ENCODE results near the gene MYH11.
"Not testable (repeated sequence)": the region's sequence is repeated elsewhere in the genome, so short reads cannot be mapped to it uniquely, and the experiment has no call there.

MYH11 gene

DNA sequence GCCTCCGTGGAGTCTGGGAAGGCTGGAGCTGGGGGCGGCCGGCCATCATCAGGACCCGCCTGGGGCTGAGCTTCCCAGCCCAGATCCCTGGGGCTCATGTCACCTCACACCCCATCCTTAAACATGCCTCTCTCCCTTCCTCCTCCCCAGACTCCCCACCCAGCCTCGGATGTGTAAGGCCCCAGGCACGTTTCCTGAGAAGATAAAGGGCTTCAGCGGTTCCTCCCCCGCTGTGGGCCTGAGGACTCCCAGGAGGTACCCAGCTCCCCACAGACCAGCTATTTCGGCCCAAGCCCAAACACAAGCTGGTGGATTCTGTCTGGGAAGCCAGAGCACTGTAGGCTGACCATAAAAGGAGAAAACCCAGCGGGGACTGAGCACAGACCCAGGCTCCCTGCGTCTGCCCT lies 49.2 kb downstream of the MYH11 start:
- no peak for DNase-seq

DNA sequence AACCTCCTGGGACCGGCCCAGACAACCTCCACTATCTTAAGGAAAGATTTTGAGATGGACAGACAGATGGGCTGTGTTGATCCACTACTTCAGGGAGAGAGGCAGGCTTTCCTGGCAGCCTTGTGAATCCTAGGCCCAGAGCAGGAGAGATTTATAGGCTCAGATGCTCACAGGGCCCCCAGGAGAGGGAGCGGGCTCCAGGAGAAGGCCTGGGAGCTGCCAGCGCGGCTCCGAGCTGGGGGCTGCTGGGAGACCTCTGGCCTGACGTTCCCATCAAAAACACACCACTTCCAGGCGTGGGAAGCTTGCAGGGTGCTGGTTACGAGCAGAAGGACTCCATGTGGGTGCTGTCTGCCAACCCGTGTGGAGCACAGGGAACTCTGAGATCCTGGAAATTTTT lies 53.2 kb downstream of the MYH11 start:
- no peak for DNase-seq

- DNase-seq, result no peak
Observed at GRCh38 chr16:15799851-15800495, 56.9 kb downstream of the MYH11 start.

DNA sequence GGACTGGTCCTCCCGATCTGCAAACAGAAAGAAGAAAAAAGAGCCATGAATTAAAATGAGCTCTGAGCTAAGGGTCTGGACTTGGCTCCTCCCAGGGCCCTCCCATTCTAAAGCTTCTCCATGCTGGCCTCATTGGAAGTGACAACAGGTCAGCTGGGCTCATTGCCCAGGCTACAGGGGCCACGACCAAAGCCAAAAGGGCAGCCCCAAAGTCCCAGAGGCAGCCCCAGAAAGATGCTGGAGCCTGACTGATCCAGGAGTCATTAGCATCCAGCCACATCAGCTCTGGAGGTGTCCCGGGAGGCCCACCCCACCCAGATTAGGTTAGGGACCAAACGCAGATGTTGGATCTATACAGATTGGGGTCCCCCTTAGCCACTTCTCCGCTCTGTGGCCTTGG lies 58.2 kb downstream of the MYH11 start:
- DNase-seq, result no peak

DNA sequence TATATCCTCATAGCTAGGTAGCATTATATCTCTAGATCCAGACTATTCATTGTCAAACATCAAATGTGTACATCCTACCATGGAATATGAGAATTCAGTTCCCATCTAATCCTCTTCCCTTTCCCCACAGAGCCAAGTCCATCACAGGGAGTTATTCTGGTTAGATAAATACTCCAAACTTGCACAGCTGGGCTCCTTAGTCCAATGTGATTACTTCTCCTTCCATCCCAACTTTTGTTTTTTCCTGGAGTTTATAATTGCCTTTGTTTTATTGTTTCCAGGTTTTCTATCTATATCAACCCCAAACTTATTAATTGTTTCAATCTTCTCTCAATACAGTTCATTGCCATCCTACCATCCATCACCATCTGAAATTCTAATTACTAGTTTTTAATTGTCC lies 59.9 kb downstream of the MYH11 start:
- no peak for DNase-seq

DNA sequence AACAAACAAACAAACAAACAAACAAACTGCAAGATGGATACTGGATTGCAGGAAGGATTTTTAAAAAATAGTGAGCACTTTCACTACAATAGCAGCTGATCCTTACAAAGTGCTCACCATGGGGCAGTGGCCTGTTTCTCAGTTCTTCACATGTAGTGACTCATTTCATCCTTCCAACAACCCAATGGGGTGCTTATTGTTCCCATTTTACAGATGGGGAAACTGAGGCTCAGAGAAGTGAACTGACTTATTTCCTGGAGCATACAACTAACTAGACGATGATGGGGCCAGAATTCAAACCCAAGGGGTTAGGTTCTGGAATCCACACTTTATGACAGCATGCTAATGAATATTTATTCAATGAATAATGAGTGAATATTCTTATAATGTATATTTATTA lies 61.2 kb downstream of the MYH11 start:
- no peak for DNase-seq

DNA sequence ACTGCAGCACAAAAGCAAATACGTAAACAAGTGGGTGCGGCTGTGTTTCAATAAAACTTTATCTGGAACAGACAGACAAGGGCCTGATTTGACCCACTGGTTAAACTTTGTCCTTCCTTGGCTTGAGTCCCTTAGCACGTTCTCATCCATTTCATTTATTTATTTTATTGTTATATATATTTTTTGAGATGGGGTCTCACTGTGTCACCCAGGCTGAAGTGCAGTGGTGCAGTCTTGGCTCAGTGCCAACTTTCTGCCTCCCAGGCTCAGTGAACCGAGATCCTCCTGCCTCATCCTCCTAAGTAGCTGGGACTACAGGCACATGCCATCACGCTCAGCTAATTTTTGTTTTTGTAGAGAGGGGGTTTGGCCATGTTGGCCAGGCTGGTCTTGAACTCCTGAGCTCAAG lies 64.3 kb downstream of the MYH11 start:
- no peak for DNase-seq

DNA sequence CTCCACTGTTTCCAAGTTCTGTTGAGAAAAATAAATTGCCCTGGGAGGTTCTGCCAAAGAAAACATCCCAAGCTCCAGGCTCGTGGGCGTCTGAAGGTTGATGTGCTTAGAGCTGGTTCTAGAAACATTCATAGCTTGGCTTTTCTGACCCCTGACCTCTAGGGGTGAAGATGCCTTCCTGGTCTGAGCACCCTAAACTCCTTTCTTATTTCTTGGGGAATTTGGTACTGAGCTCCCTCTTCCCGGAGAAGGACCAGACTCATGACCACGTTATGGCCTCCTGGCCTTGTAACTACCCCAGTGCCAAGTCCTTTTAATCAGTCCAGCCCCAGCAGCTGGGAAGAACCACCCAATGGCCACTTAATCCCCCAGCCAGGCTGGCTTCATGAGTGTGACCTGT lies 66.4 kb downstream of the MYH11 start:
- DNase-seq, result no peak

DNA sequence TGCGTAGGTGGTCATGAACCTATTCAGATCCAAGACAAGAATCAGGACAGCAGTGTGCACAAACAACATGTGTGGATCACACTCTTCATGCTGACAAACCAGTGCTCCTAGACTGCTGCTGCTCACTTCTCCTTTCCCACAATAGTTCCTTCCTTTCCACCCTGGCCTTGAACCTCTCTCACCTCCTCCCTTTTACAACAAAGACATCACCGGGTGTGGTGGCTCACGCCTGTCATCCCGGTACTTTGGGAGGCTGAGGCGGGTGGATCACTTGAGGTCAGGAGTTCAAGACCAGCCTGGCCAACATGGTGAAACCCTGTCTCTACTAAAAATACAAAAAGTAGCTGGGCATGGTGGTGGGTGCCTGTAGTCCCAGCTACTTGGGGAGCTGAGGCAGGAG lies 67.0 kb downstream of the MYH11 start:
- DNase-seq, result not testable (repeated sequence)

- no peak for DNase-seq
Observed at GRCh38 chr16:15788846-15789239, 68.0 kb downstream of the MYH11 start.

DNA sequence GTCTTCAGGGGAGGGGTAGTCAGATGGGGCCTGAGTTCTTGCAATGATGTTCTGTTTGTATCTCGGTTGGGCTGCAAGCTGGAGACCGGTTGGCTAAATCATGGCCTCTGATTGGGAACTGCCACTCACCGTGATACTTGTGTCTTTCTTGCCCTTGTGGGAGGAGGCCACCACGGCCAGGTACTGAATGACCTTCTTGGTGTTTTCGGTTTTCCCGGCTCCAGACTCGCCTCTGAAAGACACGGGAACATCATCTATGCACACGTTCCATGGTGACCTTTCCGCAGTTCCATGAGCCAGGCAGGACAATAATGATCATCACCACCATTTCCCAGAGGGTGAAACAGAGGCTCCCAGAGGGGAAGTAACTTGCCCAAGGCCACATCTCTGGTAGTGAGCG lies 70.3 kb downstream of the MYH11 start:
- no peak for DNase-seq

DNA sequence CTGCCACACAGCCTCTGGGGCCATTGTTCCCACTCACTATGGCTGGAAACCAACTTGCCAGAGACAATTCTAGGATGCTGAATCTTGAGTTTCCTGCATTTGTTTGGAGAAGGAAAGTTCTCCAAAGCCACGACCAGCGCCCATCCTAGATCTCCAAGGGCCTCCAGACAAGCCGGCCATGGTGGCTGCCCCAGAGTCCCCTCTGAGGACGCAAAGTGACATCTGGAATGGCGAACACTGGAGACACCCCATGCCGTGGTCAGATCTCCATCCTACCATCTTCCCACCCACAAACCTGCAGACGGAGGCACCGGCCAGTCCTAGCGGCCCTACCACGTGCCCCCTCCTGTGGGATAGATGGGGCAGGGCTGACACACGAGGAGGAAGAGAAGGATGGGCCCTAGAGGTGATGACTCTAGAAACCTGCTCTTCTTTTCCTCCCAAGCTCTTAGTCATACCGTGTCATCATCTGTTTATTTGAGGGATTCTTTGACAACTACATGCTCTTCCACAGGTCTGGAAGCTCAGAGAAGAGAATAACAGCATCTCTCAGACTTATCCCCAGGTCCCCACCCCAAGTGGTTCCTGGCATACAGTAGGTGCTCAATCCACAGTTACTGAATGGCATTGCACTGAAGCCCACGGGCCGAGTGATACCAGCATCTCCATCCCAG lies 71.3 kb downstream of the MYH11 start:
- DNase-seq, result no peak

- no peak for DNase-seq
Observed at GRCh38 chr16:15783985-15784384, 72.8 kb downstream of the MYH11 start.

- no peak for DNase-seq
Observed at GRCh38 chr16:15782573-15783365, 74.1 kb downstream of the MYH11 start.

DNA sequence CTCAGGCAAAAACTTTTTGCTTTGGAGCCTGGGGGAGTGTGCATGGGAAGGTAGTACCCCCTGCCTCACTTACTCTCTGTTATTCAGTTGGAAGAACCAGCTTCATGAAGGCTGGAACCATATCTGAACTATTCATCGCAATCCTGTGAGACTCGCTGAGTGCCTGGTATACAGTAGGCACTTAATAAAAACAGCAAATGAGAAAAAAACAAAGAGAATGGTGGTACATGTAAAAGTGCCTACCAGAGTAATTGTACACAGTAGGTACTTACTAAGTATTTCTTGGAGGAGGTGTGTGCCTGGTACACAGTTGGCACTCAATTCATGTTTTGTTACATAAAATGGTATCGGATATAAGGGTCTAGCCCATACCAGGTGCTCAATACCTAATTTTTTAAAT lies 75.2 kb downstream of the MYH11 start:
- no peak for DNase-seq

GRCh38 chr16:15780805-15781204 lies 76.0 kb downstream of the MYH11 start:
- no peak for DNase-seq

DNA sequence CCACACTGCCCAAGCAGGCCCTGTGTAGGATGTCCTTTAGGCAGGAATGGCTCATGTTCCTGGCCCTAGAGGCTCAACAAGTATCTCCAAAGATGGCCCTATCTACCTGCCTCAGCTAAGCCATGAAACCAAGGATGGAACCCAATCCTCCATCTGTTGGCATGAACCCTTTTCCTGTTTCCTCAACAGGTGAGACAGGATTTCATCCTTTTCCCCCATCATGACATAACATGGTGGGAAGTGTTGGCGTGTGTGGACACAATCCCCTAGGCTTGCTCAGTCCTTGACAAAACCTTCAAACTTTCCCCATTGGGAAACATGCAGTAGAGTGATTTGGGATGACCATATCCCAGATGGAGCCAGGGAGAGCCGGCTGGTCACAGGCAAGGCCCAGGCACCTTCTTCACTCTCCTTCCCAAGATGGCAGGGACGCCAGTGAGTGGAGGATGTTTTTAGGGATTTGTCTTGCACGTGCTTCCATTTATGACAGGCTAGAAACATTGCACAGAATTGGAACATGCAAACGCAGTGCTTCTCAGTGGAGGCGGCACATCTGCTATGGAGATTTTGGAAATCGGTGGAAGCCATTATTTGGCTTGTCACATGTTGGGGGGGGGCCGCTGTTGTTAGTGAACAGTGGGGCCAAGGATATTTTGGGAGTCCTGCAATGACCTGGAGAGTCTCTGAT lies 77.0 kb downstream of the MYH11 start:
- no peak for DNase-seq

GRCh38 chr16:15778999-15779614 lies 77.7 kb downstream of the MYH11 start:
- DNase-seq, result no peak

DNA sequence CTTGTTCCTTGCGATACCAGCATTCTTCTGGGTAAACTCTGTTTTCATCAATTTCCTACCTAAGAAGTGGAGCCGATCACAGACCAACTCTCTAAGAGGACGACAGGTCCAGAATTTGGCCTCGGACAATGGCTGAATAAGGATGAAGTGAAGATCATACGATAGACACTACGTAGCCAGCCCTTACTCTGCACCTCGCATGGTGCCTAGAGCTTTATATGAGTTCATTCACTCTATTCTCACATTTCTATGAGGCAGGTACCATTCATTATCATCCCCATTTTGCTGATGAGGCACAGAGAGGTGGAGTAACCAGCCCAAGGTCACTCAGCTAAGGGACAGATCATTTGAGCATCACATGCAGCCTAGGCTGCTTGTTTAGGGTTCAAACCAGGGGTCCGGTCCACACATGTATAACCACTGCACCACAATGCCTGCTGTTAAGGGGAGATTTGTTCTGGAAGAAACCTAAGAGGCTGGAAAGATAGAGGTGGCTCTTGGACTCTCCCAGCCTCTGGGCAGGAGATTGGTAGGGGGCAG lies 78.6 kb downstream of the MYH11 start:
- DNase-seq, result no peak

DNA sequence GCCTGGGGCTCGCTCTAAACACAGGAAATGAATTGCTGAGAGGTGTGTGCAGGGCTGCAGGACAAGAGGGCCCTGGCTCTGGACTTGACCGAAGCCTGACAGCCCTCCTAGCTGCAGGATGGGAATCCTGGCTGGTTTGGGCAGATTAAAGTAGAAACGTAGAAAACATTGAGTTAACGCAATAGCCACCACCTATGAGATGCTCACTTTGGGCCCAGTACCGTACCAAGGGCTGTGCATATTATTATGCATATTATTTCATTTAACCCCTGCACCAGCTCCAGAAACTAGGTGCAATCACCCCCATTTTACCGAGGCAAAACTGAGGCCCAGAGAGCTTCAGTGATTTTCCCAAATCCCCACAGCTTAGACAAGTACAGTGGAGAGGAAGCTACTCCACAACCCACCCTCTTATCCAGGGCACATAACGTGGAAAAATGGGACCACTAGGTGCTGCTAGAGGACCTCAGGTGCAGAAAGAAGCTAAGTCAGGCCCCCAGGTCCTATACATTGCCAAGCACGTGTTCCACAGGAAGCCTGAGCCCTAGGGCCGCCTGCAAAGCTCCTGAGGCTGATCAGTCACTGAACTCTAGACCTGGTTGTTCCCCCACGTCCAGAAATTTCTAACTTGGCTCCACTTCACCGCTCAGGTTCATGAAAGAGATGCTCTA lies 79.2 kb downstream of the MYH11 start:
- no peak for DNase-seq

- DNase-seq, result no peak
Observed at GRCh38 chr16:15776572-15776971, 80.3 kb downstream of the MYH11 start.

GRCh38 chr16:15775663-15776304 lies 81.0 kb downstream of the MYH11 start:
- DNase-seq, result no peak
